SK-N-SH (cell line): Measurements from ENCODE around the gene TTYH3. TPM values are rescaled to one million over a fixed set of nuclear protein-coding genes. Genes with fewer than 3 reads are reported as not detected.

Source experiments
- CTCF ChIA-PET: fragments of 300-600, 350-600 bp; formaldehyde crosslinking; extraction: SDS; loops from one replicate; lab custom pipeline; 2021; lab: Yijun Ruan, JAX
- POLR2A ChIA-PET: fragments of 350-600 bp; sonication (Branson Sonifier 250); formaldehyde crosslinking; extraction: SDS; loops from one replicate; lab custom pipeline; 2020; ENCODE audit warnings: antibody characterized with exemption, inconsistent platforms; lab: Yijun Ruan, JAX
- DNase-seq: peaks from one replicate; pipeline ENCODE4 v3.0.0; 2012
- H2AFZ ChIP-seq: fragments of 200-600 bp; sonication (generic); 2 replicates; pipeline ENCODE4 v1.8.1; 2016; ENCODE audit warnings: antibody characterized with exemption, mild to moderate bottlenecking, low read depth
- H3F3A ChIP-seq: fragments of 200-600 bp; sonication (generic); replicated peaks from 2 replicates; pipeline ENCODE3; 2016; ENCODE audit warnings: antibody characterized with exemption, mild to moderate bottlenecking; ENCODE audit not compliant: insufficient read depth
- H3K27ac ChIP-seq, 2 experiments: fragments of 200-500 bp in 1 of 2; fragments of 200-600 bp in 1 of 2; sonication (Bioruptor generic) in 1 of 2; sonication (generic), shearing (Covaris generic) in 1 of 2; 2 replicates each; pipeline versions ENCODE4 v1.5.1 to v1.6.1; 2014 to 2016; ENCODE audit warnings: low read depth in 2 of 2, inconsistent platforms in 1 of 2, low read length in 1 of 2, mild to moderate bottlenecking in 1 of 2, mixed read lengths in 1 of 2
- H3K27me3 ChIP-seq: fragments of 200-600 bp; sonication (generic), shearing (Covaris generic); 2 replicates; pipeline ENCODE4 v1.6.1; 2016; ENCODE audit warnings: mixed run types; ENCODE audit not compliant: insufficient read depth
- H3K36me3 ChIP-seq, 2 experiments: fragments of 200-500 bp in 1 of 2; fragments of 200-600 bp in 1 of 2; sonication (Bioruptor generic) in 1 of 2; sonication (generic) in 1 of 2; replicated peaks in 1 of 2; 2 replicates each; pipeline versions ENCODE3 to v1.5.1; 2014 to 2016; ENCODE audit warnings: low read length in 1 of 2, mild to moderate bottlenecking in 1 of 2; ENCODE audit not compliant: insufficient read depth in 2 of 2, control insufficient read depth in 1 of 2
- H3K4me1 ChIP-seq, 2 experiments: fragments of 200-500 bp in 1 of 2; fragments of 200-600 bp in 1 of 2; sonication (Bioruptor generic) in 1 of 2; sonication (generic), shearing (Covaris generic) in 1 of 2; 2 replicates each; pipeline versions ENCODE4 v1.5.1 to v1.6.1; 2014 to 2016; ENCODE audit warnings: low read depth in 1 of 2, low read length in 1 of 2, mixed run types in 1 of 2; ENCODE audit not compliant: insufficient read depth in 2 of 2, control insufficient read depth in 1 of 2
- H3K4me2 ChIP-seq: fragments of 200-600 bp; sonication (generic), shearing (Covaris generic); 2 replicates; pipeline ENCODE4 v1.6.1; 2017; ENCODE audit warnings: mixed run types
- H3K4me3 ChIP-seq, 2 experiments: fragments of 200-500 bp in 1 of 2; fragments of 200-600 bp in 1 of 2; sonication (Bioruptor generic) in 1 of 2; sonication (generic), shearing (Covaris generic) in 1 of 2; 2 replicates each; pipeline versions ENCODE4 v1.5.1 to v1.8.1; 2014 to 2016; ENCODE audit warnings: low read depth in 2 of 2, inconsistent platforms in 1 of 2, low read length in 1 of 2, mild to moderate bottlenecking in 1 of 2, mixed read lengths in 1 of 2, moderate library complexity in 1 of 2
- H3K79me2 ChIP-seq: fragments of 200-600 bp; sonication (generic); 2 replicates; pipeline ENCODE4 v1.8.1; 2017; ENCODE audit warnings: mild to moderate bottlenecking; ENCODE audit not compliant: insufficient read depth
- H3K9ac ChIP-seq: fragments of 200-600 bp; sonication (generic); 2 replicates; pipeline ENCODE4 v1.6.1; 2017; ENCODE audit warnings: mixed run types
- H3K9me2 ChIP-seq: fragments of 200-600 bp; sonication (generic); 2 replicates; pipeline ENCODE4 v1.6.1; 2017; ENCODE audit warnings: mixed run types
- H3K9me3 ChIP-seq: fragments of 200-600 bp; sonication (generic); 2 replicates; pipeline ENCODE4 v1.6.1; 2017; ENCODE audit warnings: mixed run types, mild to moderate bottlenecking, moderate library complexity
- H4K20me1 ChIP-seq: fragments of 200-600 bp; sonication (generic); 2 replicates; pipeline ENCODE4 v1.6.1; 2017; ENCODE audit warnings: mild to moderate bottlenecking, mixed run types; ENCODE audit not compliant: insufficient read depth
- CTCF ChIP-seq: fragments of 200-600 bp; sonication (generic); IDR thresholded peaks from 2 replicates; pipeline ENCODE4 v1.6.1; 2017; ENCODE audit warnings: antibody characterized with exemption, mild to moderate bottlenecking, moderate library complexity
- ELF1 ChIP-seq: IDR thresholded peaks from 2 replicates; pipeline ENCODE4 v1.4.0; 2012
- FOSL2 ChIP-seq: IDR thresholded peaks from 2 replicates; pipeline ENCODE4 v1.4.0; 2012; ENCODE audit warnings: low read depth, mild to moderate bottlenecking, moderate library complexity, borderline replicate concordance
- FOXM1 ChIP-seq: IDR thresholded peaks from 2 replicates; pipeline ENCODE4 v1.4.0; 2012; ENCODE audit warnings: low read depth, mild to moderate bottlenecking
- GABPA ChIP-seq: IDR thresholded peaks from 2 replicates; pipeline ENCODE4 v1.4.0; 2012; ENCODE audit warnings: low read depth, mild to moderate bottlenecking
- JUND ChIP-seq: IDR thresholded peaks from 2 replicates; pipeline ENCODE4 v1.4.0; 2012
- MAX ChIP-seq: IDR thresholded peaks from 2 replicates; pipeline ENCODE4 v1.4.0; 2012; ENCODE audit warnings: low read depth
- MXI1 ChIP-seq: IDR thresholded peaks from 2 replicates; pipeline ENCODE4 v1.6.1; 2012; ENCODE audit warnings: mild to moderate bottlenecking, low read depth, low read length, improper control_type of control experiment
- NFIC ChIP-seq: IDR thresholded peaks from 2 replicates; pipeline ENCODE4 v1.4.0; 2012; ENCODE audit warnings: borderline replicate concordance
- NRF1 ChIP-seq: IDR thresholded peaks from 2 replicates; pipeline ENCODE4 v1.6.1; 2012; ENCODE audit warnings: low read depth, mild to moderate bottlenecking, low read length
- PBX3 ChIP-seq: IDR thresholded peaks from 2 replicates; pipeline ENCODE4; 2012
- RAD21 ChIP-seq: IDR thresholded peaks from 2 replicates; pipeline ENCODE4 v1.6.1; 2012; ENCODE audit warnings: mild to moderate bottlenecking, low read length
- REST ChIP-seq: IDR thresholded peaks from 2 replicates; pipeline ENCODE4 v1.6.1; 2012; ENCODE audit warnings: mild to moderate bottlenecking, low read depth, low read length, moderate library complexity
- SMC3 ChIP-seq: IDR thresholded peaks from 2 replicates; pipeline ENCODE4 v1.6.1; 2012; ENCODE audit warnings: low read depth, low read length, improper control_type of control experiment
- TAF1 ChIP-seq: IDR thresholded peaks from 2 replicates; pipeline ENCODE4 v1.6.1; 2012; ENCODE audit warnings: low read depth, mild to moderate bottlenecking, low read length, moderate library complexity, borderline replicate concordance
- YY1 ChIP-seq: IDR thresholded peaks from 2 replicates; pipeline ENCODE4 v1.4.0; 2012; ENCODE audit warnings: low read depth, mild to moderate bottlenecking
- WGBS: methylation state at CpG from one replicate; pipeline ENCODE4 v1.1.6; 2017; ENCODE audit warnings: low lambda C conversion rate; 5-methylcytosine and 5-hydroxymethylcytosine counted together
- polyA plus RNA-seq, 3 experiments: library from polyadenylated mRNA; depleted of rRNA; stranded (reverse); fragments of >200 nt; gene quantifications; 2 replicates each; pipeline ENCODE4 v1.2.3, GENCODE V29; 2012
- TF ChIP-seq, protein P1 (sequence below): IDR thresholded peaks from 2 replicates; pipeline ENCODE4 v1.4.0; 2012; ENCODE audit warnings: low read depth, borderline replicate concordance

Gene TTYH3
- polyA plus RNA-seq, 1 of the 3 experiments (the other 2 are of a cell fraction) = 105 TPM

DNA sequence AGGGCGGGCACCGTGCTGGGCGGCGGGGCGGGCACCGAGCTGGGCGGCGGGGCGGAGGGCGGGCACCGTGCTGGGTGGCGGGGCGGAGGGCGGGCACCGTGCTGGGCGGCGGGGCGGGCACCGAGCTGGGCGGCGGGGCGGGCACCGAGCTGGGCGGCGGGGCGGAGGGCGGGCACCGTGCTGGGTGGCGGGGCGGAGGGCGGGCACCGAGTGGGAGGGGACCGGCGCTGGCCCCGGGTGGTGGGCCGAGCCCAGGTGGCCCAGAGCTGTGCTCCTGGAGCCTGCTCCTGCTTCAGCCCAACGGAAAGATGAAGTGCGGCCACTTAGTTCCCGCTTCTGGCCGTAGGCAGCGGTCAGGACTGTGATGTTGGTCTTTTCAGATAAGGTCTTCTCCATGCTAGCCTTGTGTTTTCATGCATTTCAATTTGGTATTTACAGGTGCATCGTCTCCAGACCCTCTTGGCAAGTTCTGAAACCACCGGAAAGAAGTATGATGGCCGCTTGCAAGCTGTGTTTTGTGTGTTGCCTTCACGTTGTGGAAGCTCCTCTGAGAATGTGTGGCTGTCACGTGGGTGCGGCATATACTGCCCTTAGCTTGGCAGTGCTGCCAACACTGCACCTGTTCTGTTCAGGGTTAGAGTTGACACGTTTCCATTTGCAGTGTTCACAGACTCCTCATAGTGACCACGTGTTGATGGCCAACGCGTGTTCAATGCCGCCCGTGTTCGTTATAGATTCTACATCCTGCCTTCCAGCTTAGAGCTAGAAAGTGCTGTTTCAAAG is 47.8 kb upstream of the TTYH3 start:
- Histone ChIP-seq H3K9ac (no peak overlapping the region), H3K27me3 (no peaks in the 10 kb centered on the region), H3K9me2 (no peaks in the 10 kb centered on the region), H3K36me3 (peaks cover 18 to 24% of the 10 kb centered on the region in 2 experiments), H4K20me1 (no peaks in the 10 kb centered on the region), H3K27ac (no peak overlapping the region), H3K79me2 (no peaks in the 10 kb centered on the region), H2AFZ (no peak overlapping the region), H3K4me2 (no peak overlapping the region), H3K4me3 (no peak overlapping the region), H3F3A (no peaks in the 10 kb centered on the region), H3K9me3 (no peaks in the 10 kb centered on the region), H3K4me1 (no peaks in the 10 kb centered on the region)
- no peak for DNase-seq
- 94% methylated on average over 30 of the region's 54 CpGs for WGBS
- TF ChIP-seq RAD21 (no peak), FOXM1 (no peak), GABPA (no peak), YY1 (no peak), SMC3 (no peak), JUND (no peak), NRF1 (no peak), REST (no peak), NFIC (no peak), MXI1 (no peak), MAX (no peak), PBX3 (no peak), ELF1 (no peak), CTCF (no peak), TAF1 (no peak), FOSL2 (no peak)
- TF ChIP-seq, protein P1, sequence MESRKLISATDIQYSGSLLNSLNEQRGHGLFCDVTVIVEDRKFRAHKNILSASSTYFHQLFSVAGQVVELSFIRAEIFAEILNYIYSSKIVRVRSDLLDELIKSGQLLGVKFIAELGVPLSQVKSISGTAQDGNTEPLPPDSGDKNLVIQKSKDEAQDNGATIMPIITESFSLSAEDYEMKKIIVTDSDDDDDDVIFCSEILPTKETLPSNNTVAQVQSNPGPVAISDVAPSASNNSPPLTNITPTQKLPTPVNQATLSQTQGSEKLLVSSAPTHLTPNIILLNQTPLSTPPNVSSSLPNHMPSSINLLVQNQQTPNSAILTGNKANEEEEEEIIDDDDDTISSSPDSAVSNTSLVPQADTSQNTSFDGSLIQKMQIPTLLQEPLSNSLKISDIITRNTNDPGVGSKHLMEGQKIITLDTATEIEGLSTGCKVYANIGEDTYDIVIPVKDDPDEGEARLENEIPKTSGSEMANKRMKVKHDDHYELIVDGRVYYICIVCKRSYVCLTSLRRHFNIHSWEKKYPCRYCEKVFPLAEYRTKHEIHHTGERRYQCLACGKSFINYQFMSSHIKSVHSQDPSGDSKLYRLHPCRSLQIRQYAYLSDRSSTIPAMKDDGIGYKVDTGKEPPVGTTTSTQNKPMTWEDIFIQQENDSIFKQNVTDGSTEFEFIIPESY = no peak
- ChIA-PET CTCF (interaction anchor here (0.6 to 3.6 kb wide), 5 partner anchors 10 to 82 kb away, joined by 3 to 12 read pairs (median 4); no protein-coding TSS in a partner anchor), POLR2A (no interaction called here)
